SK-N-SH treated with all-trans-retinoic acid at 6 μM for 48 hours (cell line): ENCODE data around the gene HLTF.

Experiments
- BACH2 ChIP-seq: fragments of 250-450 bp; sonication (Bioruptor Pico); IDR thresholded peaks from 2 replicates; pipeline ENCODE4 v1.9.0; 2021; ENCODE audit warnings: mild to moderate bottlenecking, borderline replicate concordance
- PPARA ChIP-seq: fragments of 250-450 bp; sonication (Bioruptor Pico); IDR thresholded peaks from 2 replicates; pipeline ENCODE4 v1.5.0; 2020; ENCODE audit warnings: mild to moderate bottlenecking, borderline replicate concordance

DNA sequence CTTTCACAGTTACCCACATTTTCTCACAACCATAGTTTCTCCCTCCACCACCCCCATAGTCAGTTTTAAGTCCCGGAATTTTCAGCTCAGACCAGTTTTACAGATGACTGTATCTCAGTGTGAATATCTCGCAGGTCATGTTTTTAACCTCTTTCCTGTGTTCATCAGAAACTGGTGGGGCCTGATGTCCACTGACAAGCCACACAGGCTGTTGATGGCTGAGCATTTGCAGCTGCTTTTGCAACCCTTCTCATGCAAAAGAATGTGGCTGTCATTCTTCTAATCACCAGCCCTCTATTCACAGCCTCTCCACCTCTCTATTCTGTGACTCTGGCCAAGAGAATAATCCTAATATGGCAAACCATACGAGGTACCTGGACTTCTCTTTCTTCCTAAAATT is 86.5 kb downstream of the HLTF start:
- TF ChIP-seq BACH2 (CRISPR knock-in tag) = no peak
- TF ChIP-seq PPARA (CRISPR knock-in tag) = no peak
